Left forelimb (tissue), 1 donor: ENCODE measurements around the gene HOXA10.

Source experiments
- DNase-seq: peaks from one replicate; pipeline ENCODE4 v3.0.0-alpha.2; 2018; ENCODE audit warnings: low spot score

The HOXA10 gene

GRCh38 chr7:27203365-27203953 is 29.3 kb upstream of the HOXA10 start:
- peak; percentile 55 for DNase-seq

GRCh38 chr7:27202862-27203134 is 28.7 kb upstream of the HOXA10 start:
- DNase-seq: peak; percentile 30

- DNase-seq: peak; percentile 63
These were observed 28.1 kb upstream of the HOXA10 start for GRCh38 chr7:27202018-27202861.

GRCh38 chr7:27201580-27202017 is 27.5 kb upstream of the HOXA10 start:
- no peak for DNase-seq

- peak; percentile 64 for DNase-seq
These were observed 26.9 kb upstream of the HOXA10 start for GRCh38 chr7:27200761-27201579.

GRCh38 chr7:27199849-27200760 is 26.0 kb upstream of the HOXA10 start, which contains the start of gene HOXA13:
TSS of gene HOXA13 (minus strand) at chr7:27200091. CDS start at chr7:27200077, 14 bp downstream.
- peak; percentile 82 for DNase-seq

- peak; percentile 72 for DNase-seq
These were observed 25.0 kb upstream of the HOXA10 start for GRCh38 chr7:27198871-27199801.

- DNase-seq: peak; percentile 67
These were observed 24.2 kb upstream of the HOXA10 start for GRCh38 chr7:27198138-27198841.

GRCh38 chr7:27197137-27198042 is 23.3 kb upstream of the HOXA10 start:
- DNase-seq: peak; percentile 52

- peak; percentile 87 for DNase-seq
These were observed 22.2 kb upstream of the HOXA10 start for GRCh38 chr7:27196287-27196767.

GRCh38 chr7:27194686-27195379 is 20.7 kb upstream of the HOXA10 start:
- peak; percentile 57 for DNase-seq

- DNase-seq: no peak
These were observed 19.9 kb upstream of the HOXA10 start for GRCh38 chr7:27194002-27194352.

- DNase-seq: peak; percentile 68
These were observed 19.3 kb upstream of the HOXA10 start for GRCh38 chr7:27193335-27194001.

GRCh38 chr7:27192546-27193334 is 18.6 kb upstream of the HOXA10 start:
- peak; percentile 79 for DNase-seq

GRCh38 chr7:27191833-27192545 is 17.9 kb upstream of the HOXA10 start:
- DNase-seq: peak; percentile 78

GRCh38 chr7:27191161-27191731 is 17.1 kb upstream of the HOXA10 start:
- peak; percentile 64 for DNase-seq
